Trophoblast cell (in vitro differentiated cells and primary cell): ENCODE measurements around the gene LONRF2.

Experiments
- DNase-seq, 2 donors: peaks; one replicate each; pipeline ENCODE4 v3.0.0-alpha.2; 2016
- H2AFZ ChIP-seq: 2 replicates; pipeline ENCODE4 v1.6.1; 2013; ENCODE audit warnings: low read length, moderate library complexity, mild to moderate bottlenecking; ENCODE audit not compliant: insufficient read depth, poor library complexity
- H2AK5ac ChIP-seq: 2 replicates; pipeline ENCODE4 v1.6.1; 2013; ENCODE audit warnings: mild to moderate bottlenecking, low read length
- H2BK120ac ChIP-seq: 2 replicates; pipeline ENCODE4 v1.6.1; 2013; ENCODE audit warnings: low read length, mild to moderate bottlenecking, moderate library complexity; ENCODE audit not compliant: insufficient read depth, poor library complexity
- H2BK12ac ChIP-seq: 2 replicates; pipeline ENCODE4 v1.6.1; 2013; ENCODE audit warnings: mild to moderate bottlenecking, low read length, moderate library complexity
- H2BK5ac ChIP-seq: 2 replicates; pipeline ENCODE4 v1.6.1; 2013; ENCODE audit warnings: low read length, low read depth, moderate library complexity, mild to moderate bottlenecking; ENCODE audit not compliant: poor library complexity
- H3K14ac ChIP-seq: 2 replicates; pipeline ENCODE4 v1.6.1; 2013; ENCODE audit warnings: mild to moderate bottlenecking, low read length
- H3K18ac ChIP-seq: 2 replicates; pipeline ENCODE4 v1.6.1; 2013; ENCODE audit warnings: mild to moderate bottlenecking, low read length
- H3K23ac ChIP-seq: 2 replicates; pipeline ENCODE4 v1.6.1; 2013; ENCODE audit warnings: low read length
- H3K27ac ChIP-seq: 2 replicates; pipeline ENCODE4 v1.5.1; 2013; ENCODE audit warnings: low read depth, mild to moderate bottlenecking, inconsistent platforms, low read length, moderate library complexity
- H3K27me3 ChIP-seq: 2 replicates; pipeline ENCODE4 v1.6.1; 2013; ENCODE audit warnings: inconsistent platforms, mild to moderate bottlenecking, low read length, moderate library complexity; ENCODE audit not compliant: insufficient read depth
- H3K36me3 ChIP-seq, 2 experiments: 1 replicate in 1 of 2; 2 replicates in 1 of 2; pipeline ENCODE4 v1.6.1; 2013; ENCODE audit warnings: low read length in 2 of 2, mild to moderate bottlenecking in 2 of 2, moderate library complexity in 1 of 2; ENCODE audit not compliant: insufficient read depth in 2 of 2, control insufficient read depth in 1 of 2
- H3K4ac ChIP-seq: 2 replicates; pipeline ENCODE4 v1.6.1; 2013; ENCODE audit warnings: low read depth, mild to moderate bottlenecking, low read length, moderate library complexity
- H3K4me1 ChIP-seq, 2 experiments: 1 replicate in 1 of 2; 2 replicates in 1 of 2; pipeline ENCODE4 v1.6.1; 2013; ENCODE audit warnings: low read length in 2 of 2, mild to moderate bottlenecking in 2 of 2, moderate library complexity in 1 of 2; ENCODE audit not compliant: insufficient read depth in 2 of 2, control insufficient read depth in 1 of 2
- H3K4me2 ChIP-seq: 2 replicates; pipeline ENCODE4 v1.6.1; 2013; ENCODE audit warnings: inconsistent platforms, mild to moderate bottlenecking, low read length, moderate library complexity
- H3K4me3 ChIP-seq: 2 replicates; pipeline ENCODE4 v1.5.1; 2013; ENCODE audit warnings: mild to moderate bottlenecking, low read depth, low read length, inconsistent platforms
- H3K79me1 ChIP-seq: one replicate; pipeline ENCODE4 v1.6.1; 2013; ENCODE audit warnings: low read length
- H3K79me2 ChIP-seq: 2 replicates; pipeline ENCODE4 v1.6.1; 2013; ENCODE audit warnings: low read length, mild to moderate bottlenecking; ENCODE audit not compliant: control insufficient read depth, insufficient read depth, poor library complexity
- H3K9ac ChIP-seq: 2 replicates; pipeline ENCODE4 v1.6.1; 2013; ENCODE audit warnings: mild to moderate bottlenecking, low read length
- H3K9me3 ChIP-seq: 2 replicates; pipeline ENCODE4 v1.6.1; 2013; ENCODE audit warnings: low read depth, mild to moderate bottlenecking, control low read depth, inconsistent platforms, low read length; ENCODE audit not compliant: insufficient read depth
- H4K12ac ChIP-seq: 2 replicates; pipeline ENCODE4 v1.6.1; 2013; ENCODE audit warnings: low read depth, mild to moderate bottlenecking, low read length, moderate library complexity
- H4K8ac ChIP-seq: 2 replicates; pipeline ENCODE4 v1.6.1; 2013; ENCODE audit warnings: low read depth, mild to moderate bottlenecking, low read length, moderate library complexity
- H4K91ac ChIP-seq: one replicate; pipeline ENCODE4 v1.6.1; 2013; ENCODE audit warnings: low read depth, mild to moderate bottlenecking, low read length, moderate library complexity
- WGBS: extraction: QIAGEN DNeasy Blood & Tissue Kit; methylation state at CpG from one replicate; pipeline ENCODE4 v1.1.7; 2013; ENCODE audit warnings: missing lambda C conversion rate; ENCODE audit not compliant: insufficient read length, insufficient coverage; ENCODE audit errors: extremely low coverage; 5-methylcytosine and 5-hydroxymethylcytosine counted together

Gene LONRF2

GRCh38 chr2:100234141-100234540 is 88.2 kb downstream of the LONRF2 start:
- Histone ChIP-seq H2AK5ac (no peak overlapping the region), H2BK120ac (no peak overlapping the region), H3K79me1 (no peaks in the 10 kb centered on the region), H2BK5ac (no peak overlapping the region), H3K9me3 (no peaks in the 10 kb centered on the region), H3K4me3 (no peak overlapping the region), H3K36me3 (no peaks in the 10 kb centered on the region), H3K18ac (no peak overlapping the region), H3K27me3 (no peaks in the 10 kb centered on the region), H2AFZ (no peak overlapping the region), H3K4ac (no peak overlapping the region), H2BK12ac (no peak overlapping the region), H4K8ac (no peak overlapping the region), H4K12ac (no peak overlapping the region), H3K79me2 (no peaks in the 10 kb centered on the region), H3K14ac (no peak overlapping the region), H3K4me2 (no peak overlapping the region), H3K9ac (no peak overlapping the region), H4K91ac (no peak overlapping the region), H3K4me1 (no peaks in the 10 kb centered on the region), H3K23ac (no peak overlapping the region), H3K27ac (no peak overlapping the region)
- no CpG with 5 or more reads among the region's 4 CpGs for WGBS
- DNase-seq, result peak; percentile 42 to 85

DNA sequence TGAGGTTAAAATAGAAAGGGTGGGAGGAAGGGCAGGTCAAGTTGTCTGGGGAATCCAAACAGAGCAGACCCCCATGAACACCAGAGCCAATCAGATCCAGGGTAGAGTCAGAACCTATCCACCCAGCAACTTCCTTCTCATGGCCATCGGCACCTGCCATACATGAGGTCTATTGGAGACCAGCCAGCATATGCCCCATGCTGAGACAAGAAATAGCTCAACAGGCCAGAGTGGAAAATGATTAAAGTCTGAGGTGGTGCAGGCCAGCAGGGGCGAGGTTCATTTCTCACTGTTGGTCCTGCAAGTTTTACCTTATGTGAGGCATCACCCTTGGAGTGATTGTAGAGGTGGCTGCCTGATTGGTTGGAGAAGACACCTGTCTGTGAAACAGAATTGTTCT is 89.2 kb downstream of the LONRF2 start:
- no peak overlapping the region for H2AK5ac ChIP-seq
- H3K36me3 ChIP-seq, result no peaks in the 10 kb centered on the region
- WGBS, result no CpG with 5 or more reads among the region's 2 CpGs
- no peak overlapping the region for H3K4me3 ChIP-seq
- H3K27me3 ChIP-seq, result no peaks in the 10 kb centered on the region
- no peak overlapping the region for H3K4me2 ChIP-seq
- no peak overlapping the region for H2BK120ac ChIP-seq
- no peak overlapping the region for H3K18ac ChIP-seq
- H2BK5ac ChIP-seq, result no peak overlapping the region
- H2BK12ac ChIP-seq, result no peak overlapping the region
- no peaks in the 10 kb centered on the region for H3K4me1 ChIP-seq
- H3K9me3 ChIP-seq, result no peaks in the 10 kb centered on the region
- no peak overlapping the region for H3K27ac ChIP-seq
- H3K9ac ChIP-seq, result no peak overlapping the region
- H3K4ac ChIP-seq, result no peak overlapping the region
- DNase-seq, result no peak
- H3K79me2 ChIP-seq, result no peaks in the 10 kb centered on the region
- no peak overlapping the region for H2AFZ ChIP-seq
- no peak overlapping the region for H4K91ac ChIP-seq
- no peak overlapping the region for H3K14ac ChIP-seq
- H3K79me1 ChIP-seq, result no peaks in the 10 kb centered on the region
- H4K12ac ChIP-seq, result no peak overlapping the region
- H3K23ac ChIP-seq, result no peak overlapping the region
- H4K8ac ChIP-seq, result no peak overlapping the region

DNA sequence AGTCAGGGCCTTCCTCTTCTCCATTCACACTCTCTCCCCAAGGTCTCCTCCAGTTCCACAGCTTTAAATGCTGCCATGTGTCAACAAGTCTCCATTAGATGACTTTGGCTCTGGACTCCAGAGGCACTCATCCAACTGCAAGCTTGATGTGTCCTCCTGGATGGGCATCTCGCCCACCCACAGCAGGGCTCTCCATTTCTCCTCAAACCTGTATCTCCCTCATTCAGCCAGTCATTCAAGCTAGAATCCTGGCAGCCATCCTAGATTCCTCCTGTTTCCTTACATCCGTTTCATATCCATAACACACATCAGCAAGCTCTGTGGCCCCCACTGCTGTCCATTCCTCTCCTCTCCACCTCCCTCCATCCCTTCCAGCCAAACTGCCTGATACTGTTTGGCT is 91.5 kb downstream of the LONRF2 start:
- H3K23ac ChIP-seq, result no peak overlapping the region
- H4K12ac ChIP-seq, result no peak overlapping the region
- no peak for DNase-seq
- H3K27me3 ChIP-seq, result no peaks in the 10 kb centered on the region
- no peak overlapping the region for H3K4ac ChIP-seq
- H3K4me2 ChIP-seq, result no peak overlapping the region
- H3K4me1 ChIP-seq, result no peaks in the 10 kb centered on the region
- no peaks in the 10 kb centered on the region for H3K9me3 ChIP-seq
- no peaks in the 10 kb centered on the region for H3K79me1 ChIP-seq
- H3K36me3 ChIP-seq, result no peaks in the 10 kb centered on the region
- no peak overlapping the region for H3K27ac ChIP-seq
- H4K8ac ChIP-seq, result no peak overlapping the region
- H2BK12ac ChIP-seq, result no peak overlapping the region
- WGBS, result no CpG with 5 or more reads among the region's 2 CpGs
- no peak overlapping the region for H2AK5ac ChIP-seq
- no peak overlapping the region for H2AFZ ChIP-seq
- H2BK5ac ChIP-seq, result no peak overlapping the region
- H3K79me2 ChIP-seq, result no peaks in the 10 kb centered on the region
- H2BK120ac ChIP-seq, result no peak overlapping the region
- no peak overlapping the region for H3K14ac ChIP-seq
- no peak overlapping the region for H3K4me3 ChIP-seq
- H3K9ac ChIP-seq, result no peak overlapping the region
- H4K91ac ChIP-seq, result no peak overlapping the region
- H3K18ac ChIP-seq, result no peak overlapping the region

GRCh38 chr2:100228967-100229366 is 93.3 kb downstream of the LONRF2 start:
- H2AFZ ChIP-seq, result no peak overlapping the region
- H3K9ac ChIP-seq, result no peak overlapping the region
- no peaks in the 10 kb centered on the region for H3K27me3 ChIP-seq
- H4K8ac ChIP-seq, result no peak overlapping the region
- H3K4me3 ChIP-seq, result no peak overlapping the region
- H3K79me2 ChIP-seq, result no peaks in the 10 kb centered on the region
- H3K36me3 ChIP-seq, result no peaks in the 10 kb centered on the region
- no peak overlapping the region for H3K14ac ChIP-seq
- no peak overlapping the region for H3K4ac ChIP-seq
- no peak overlapping the region for H2AK5ac ChIP-seq
- no peak for DNase-seq
- WGBS, result no CpG with 5 or more reads among the region's 1 CpG
- no peaks in the 10 kb centered on the region for H3K9me3 ChIP-seq
- H3K18ac ChIP-seq, result no peak overlapping the region
- H3K4me1 ChIP-seq, result no peaks in the 10 kb centered on the region
- H3K4me2 ChIP-seq, result no peak overlapping the region
- no peak overlapping the region for H2BK120ac ChIP-seq
- no peak overlapping the region for H2BK5ac ChIP-seq
- no peak overlapping the region for H2BK12ac ChIP-seq
- H3K23ac ChIP-seq, result no peak overlapping the region
- no peak overlapping the region for H4K91ac ChIP-seq
- H4K12ac ChIP-seq, result no peak overlapping the region
- no peaks in the 10 kb centered on the region for H3K79me1 ChIP-seq
- no peak overlapping the region for H3K27ac ChIP-seq
